IPS-NIHi7 (cell line): ENCODE data around the gene ZNF316.
"Not testable (repeated sequence)": the region's sequence is repeated elsewhere in the genome, so short reads cannot be mapped to it uniquely, and the experiment has no call there.

ENCODE experiments used
- DNase-seq: peaks from one replicate; pipeline ENCODE4 v3.0.0; 2012; ENCODE audit warnings: mixed read lengths; ENCODE audit errors: extremely low spot score

The ZNF316 gene

DNA sequence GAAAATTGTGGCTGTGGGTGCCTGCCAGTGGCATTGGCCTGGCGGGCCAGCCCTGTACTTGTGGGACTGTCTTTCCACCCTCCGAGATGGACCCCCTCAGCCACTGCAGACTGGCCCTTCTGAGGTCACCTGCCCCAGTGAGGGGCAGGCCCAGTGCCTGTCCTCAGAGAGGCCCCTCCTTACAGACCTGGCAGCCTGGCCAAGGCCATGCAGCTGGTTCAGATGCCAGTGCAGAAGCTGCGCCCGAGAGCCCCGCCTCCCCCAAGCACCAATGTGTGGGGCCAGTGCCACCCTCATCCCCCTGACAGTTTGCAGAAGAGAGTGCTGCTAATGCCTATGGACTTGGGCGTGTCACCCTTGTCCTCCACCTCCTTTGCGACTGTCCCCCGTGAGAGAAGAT, 10.0 kb downstream of the ZNF316 start:
- no peak for DNase-seq

DNA sequence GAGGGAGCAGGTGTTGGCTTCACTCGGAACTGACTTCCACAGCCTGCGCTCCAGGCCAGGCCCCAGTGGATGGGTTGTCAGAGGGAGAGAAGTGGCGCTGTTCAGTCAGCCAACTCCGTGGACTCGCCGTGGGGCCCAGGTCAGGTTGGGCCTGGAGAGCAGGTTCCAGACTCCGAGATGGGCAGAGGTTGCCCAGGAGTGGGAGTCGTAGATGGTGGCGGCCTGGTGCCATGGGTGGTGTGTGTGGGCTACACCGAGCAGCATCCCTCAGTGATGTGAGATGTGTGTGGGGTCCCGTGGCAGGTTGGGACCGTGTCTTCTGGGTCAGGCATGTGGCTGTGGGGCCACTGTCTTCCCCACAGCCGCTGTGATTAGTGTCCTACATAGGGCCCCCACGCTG, 10.4 kb downstream of the ZNF316 start:
- no peak for DNase-seq

GRCh38 chr7:6648066-6648814, 11.1 kb downstream of the ZNF316 start:
- DNase-seq, result no peak

GRCh38 chr7:6648815-6649104, 11.6 kb downstream of the ZNF316 start:
- DNase-seq, result no peak

- no peak for DNase-seq
These were observed 12.3 kb downstream of the ZNF316 start for GRCh38 chr7:6649241-6649961.

GRCh38 chr7:6650086-6650485, 13.0 kb downstream of the ZNF316 start:
- no peak for DNase-seq

- DNase-seq, result no peak
These were observed 13.4 kb downstream of the ZNF316 start for GRCh38 chr7:6650521-6651011.

DNA sequence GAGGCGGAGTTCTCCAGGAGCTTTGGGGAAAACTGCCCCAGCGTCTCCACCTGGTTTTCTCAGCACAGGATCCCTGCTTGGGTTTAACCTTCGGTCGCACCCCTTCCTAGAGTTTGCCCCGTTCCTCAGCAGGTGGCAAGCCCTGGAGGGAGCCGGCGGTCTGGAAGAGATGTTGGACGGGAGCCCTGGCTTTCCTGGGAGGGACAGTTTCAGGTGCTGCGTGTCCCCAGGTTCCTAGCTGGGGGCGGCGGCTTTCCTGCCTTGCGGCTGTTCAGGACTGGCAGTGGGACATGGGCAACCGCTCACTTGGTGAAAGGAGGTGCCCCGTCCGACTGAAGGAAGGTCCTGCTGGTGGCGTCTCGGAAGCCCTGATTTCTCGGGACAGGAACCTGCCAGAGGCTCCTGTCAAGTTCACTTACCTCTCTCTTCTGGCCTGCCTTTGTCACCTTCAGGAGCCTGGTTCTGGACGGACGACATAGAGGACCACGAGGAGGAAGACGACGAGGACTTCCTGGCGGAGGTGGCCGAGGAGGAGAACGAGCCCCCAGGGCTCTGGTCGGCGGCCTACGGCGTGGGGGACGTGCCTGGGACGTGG, 14.8 kb downstream of the ZNF316 start:
- DNase-seq, result no peak

- no peak for DNase-seq
These were observed 15.4 kb downstream of the ZNF316 start for GRCh38 chr7:6652446-6653011.

DNA sequence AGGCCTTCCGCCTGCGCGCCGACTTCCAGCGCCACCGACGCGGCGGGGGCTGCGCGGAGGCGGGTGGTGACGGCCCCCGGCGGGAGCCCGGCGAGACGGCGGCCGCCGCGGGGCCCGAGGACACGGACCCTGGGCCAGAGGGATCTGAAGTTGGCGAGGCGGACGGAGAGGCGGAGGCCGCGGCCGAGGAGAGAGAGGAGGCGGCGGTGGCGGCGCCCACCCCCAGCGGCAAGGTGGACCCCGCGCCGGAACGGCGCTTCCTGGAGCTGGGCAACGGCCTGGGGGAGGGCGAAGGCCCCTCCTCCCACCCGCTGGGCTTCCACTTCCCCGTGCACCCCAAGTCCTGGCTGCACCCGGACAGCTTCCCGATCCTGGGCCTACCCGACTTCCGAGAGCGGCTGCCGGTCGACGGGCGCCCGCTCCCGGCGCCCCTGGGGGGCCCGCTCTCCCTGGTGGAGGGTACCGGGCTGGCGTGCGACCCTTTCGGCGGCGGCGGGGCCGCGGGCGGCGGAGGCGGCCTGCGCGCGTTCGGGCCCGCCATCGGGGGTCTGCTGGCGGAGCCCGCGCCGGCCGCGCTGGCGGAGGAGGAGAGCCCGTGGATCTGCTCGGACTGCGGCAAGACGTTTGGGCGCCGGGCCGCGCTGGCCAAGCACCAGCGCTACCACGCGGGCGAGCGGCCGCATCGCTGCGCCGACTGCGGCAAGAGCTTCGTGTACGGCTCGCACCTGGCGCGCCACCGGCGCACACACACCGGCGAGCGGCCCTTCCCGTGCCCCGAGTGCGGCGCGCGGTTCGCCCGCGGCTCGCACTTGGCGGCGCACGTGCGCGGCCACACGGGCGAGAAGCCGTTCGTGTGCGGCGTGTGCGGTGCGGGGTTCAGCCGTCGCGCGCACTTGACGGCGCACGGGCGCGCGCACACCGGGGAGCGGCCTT, 16.2 kb downstream of the ZNF316 start:
- no peak for DNase-seq

- DNase-seq, result no peak
These were observed 17.2 kb downstream of the ZNF316 start for GRCh38 chr7:6654113-6654841.

DNA sequence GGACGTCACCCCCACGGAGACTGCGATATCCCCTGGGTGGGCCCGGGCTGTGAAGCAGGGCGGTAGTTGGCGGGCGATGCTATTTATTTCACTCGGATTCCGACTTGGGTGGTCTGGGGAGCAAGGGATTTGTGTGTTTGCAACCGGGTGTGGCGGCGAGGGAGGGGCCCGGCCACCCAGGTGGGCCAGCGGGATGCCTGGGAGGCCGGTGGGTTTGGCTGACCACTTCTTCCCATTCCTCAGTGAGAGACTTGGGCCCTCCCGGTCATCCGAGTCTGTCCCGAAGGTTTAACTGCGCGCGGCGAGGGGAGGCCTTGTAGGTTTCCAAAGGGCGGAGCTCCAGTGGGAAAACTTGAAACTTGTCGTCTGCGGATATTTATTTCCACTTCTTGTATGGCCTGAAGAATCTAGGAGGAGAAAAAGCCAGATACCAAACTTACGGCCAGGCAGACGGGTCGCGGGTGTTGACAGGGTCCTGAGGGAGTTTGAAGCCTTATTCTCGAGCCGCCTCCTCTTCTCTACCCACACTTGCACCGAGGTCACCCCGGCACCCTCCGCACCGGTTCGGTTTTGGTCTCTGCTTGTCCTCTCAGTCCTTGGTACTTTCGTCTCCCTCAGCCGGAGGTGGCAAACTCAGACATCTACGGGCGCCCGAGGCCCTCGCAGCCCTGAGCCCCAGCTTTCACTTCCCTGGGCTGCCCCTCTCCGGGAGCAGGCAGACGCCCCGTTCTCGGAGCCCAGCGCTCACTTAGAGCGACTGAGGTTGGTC, 17.9 kb downstream of the ZNF316 start:
- no peak for DNase-seq

GRCh38 chr7:6655636-6656385, 18.7 kb downstream of the ZNF316 start:
- DNase-seq, result no peak

DNA sequence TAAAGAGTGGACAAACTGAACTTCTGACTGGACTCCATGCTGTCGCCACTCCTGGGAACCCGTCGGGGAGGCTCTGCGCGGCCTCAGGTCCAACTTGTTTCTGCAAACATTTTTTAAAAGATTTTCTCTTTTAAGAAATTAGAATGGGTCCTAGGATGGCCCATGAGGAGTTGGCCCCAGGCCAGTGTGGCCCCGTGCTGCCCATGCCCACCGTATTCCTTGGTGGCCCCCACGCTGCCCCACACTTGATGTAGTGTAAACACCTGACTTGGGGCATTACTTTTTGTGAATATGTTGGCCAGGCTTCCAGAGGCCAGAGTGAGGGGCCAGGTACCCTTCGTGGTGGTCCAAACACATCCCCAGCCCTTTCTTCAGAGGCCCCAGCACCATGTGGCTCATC, 19.3 kb downstream of the ZNF316 start:
- DNase-seq, result no peak

- no peak for DNase-seq
These were observed 21.7 kb downstream of the ZNF316 start for GRCh38 chr7:6658618-6659345.

- not testable (repeated sequence) for DNase-seq
These were observed 33.7 kb downstream of the ZNF316 start for GRCh38 chr7:6670851-6671250.

DNA sequence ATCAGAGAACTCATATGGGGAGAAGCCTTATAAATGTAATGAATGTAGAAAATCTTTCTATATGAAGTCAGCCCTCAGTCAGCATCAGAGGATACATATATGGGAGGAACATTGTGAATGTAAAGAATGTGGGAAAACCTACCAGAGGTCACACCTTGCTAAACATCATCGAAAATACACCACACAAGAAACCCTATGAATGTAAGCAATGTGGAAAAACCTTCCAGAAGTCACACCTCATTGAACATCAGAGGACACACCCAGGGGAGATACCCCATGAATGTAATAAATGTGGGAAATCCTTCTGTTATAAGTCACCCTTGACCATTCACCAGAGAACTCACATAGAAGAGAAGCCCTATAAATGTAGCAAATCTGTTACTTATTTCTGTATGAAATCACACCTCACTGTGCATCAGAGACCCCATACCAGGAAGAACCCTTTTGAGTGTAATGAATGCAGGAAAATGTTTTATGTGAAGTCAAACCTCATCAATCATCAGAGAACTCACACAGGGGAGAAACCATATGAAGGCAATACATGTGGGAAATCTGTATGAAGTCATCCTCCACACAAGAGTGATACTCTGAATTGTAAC, 38.8 kb downstream of the ZNF316 start:
- no peak for DNase-seq

DNA sequence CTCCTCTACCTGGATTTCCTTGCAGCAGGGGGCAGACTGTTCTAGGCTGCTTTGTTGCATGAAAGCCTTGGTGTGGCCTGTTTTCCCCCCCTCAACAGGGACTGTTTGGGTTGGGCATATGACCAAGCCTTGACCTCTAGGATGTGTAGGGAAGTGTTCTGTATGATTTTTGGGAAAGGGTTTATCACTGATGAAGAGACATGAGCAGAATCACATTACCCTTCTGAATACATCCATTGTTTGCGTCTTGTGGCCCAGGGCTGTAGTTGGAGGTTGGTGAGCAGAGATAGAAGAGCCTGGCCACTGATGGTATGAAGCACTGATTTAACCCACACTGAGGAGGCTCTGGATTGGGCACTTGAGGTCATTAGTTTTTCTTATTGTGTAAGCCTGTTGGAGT, 43.0 kb downstream of the ZNF316 start:
- DNase-seq, result no peak
